Uterus (tissue), 4 donors: ENCODE results near the gene KCTD18. TPM values are rescaled to one million over a fixed set of nuclear protein-coding genes. Genes with fewer than 3 reads are reported as not detected.

ENCODE experiments used
- DNase-seq, 2 donors: peaks; one replicate each; pipeline ENCODE4 v3.0.0-alpha.2; 2019 to 2020
- H3K27ac ChIP-seq, 2 donors: fragments of 200-600 bp; sonication (generic); 1 replicate in 1 of 2; 2 replicates in 1 of 2; pipeline ENCODE4 v1.5.1; 2016 to 2018
- H3K27me3 ChIP-seq, 2 donors: fragments of 200-600 bp; sonication (generic); one replicate each; pipeline ENCODE4 v1.5.1; 2018 to 2019; ENCODE audit warnings: control low read depth in 1 of 2
- H3K36me3 ChIP-seq, 2 donors: fragments of 200-600 bp; sonication (generic); one replicate each; pipeline ENCODE4 v1.5.1; 2019; ENCODE audit warnings: control low read depth in 1 of 2
- H3K4me1 ChIP-seq, 2 donors: fragments of 200-600 bp; sonication (generic); one replicate each; pipeline ENCODE4 v1.5.1; 2018 to 2019; ENCODE audit warnings: control low read depth in 1 of 2
- H3K4me3 ChIP-seq, 2 donors: fragments of 200-600 bp; sonication (generic); 1 replicate in 1 of 2; 2 replicates in 1 of 2; pipeline ENCODE4 v1.5.1; 2018 to 2019; ENCODE audit warnings: mild to moderate bottlenecking in 1 of 2
- H3K9me3 ChIP-seq, 2 donors: fragments of 200-600 bp; sonication (generic); one replicate each; pipeline ENCODE4 v1.5.1; 2019; ENCODE audit warnings: control low read depth in 1 of 2
- CTCF ChIP-seq, 4 experiments: fragments of 200-600 bp in 2 of 4; fragments of 450-650 bp in 2 of 4; sonication (generic) in 2 of 4; IDR thresholded peaks; one replicate each; pipeline ENCODE4 v1.5.1; 2016 to 2019; ENCODE audit warnings: antibody characterized with exemption in 4 of 4, mild to moderate bottlenecking in 2 of 4, moderate library complexity in 1 of 4
- POLR2A ChIP-seq, 2 donors: fragments of 450-650 bp; IDR thresholded peaks; one replicate each; pipeline ENCODE4 v1.6.1; 2016; ENCODE audit warnings: antibody characterized with exemption in 2 of 2, mild to moderate bottlenecking in 1 of 2, moderate library complexity in 1 of 2
- intact Hi-C: fragments of 100-400 bp; cut with DNase I; formaldehyde crosslinking; loops from one replicate; pipeline ENCODE4 v1.15.1; 2023; ENCODE audit warnings: low total_unique reads
- total RNA-seq, 4 donors: library from RNA; depleted of rRNA in 3 of 4; stranded (reverse); fragments of >200 nt in 3 of 4; gene quantifications; one replicate each; pipeline versions ENCODE4 v1.1.0 to v1.2.4, GENCODE V29; 2014 to 2023
- donor health status: DM: yes; HTN: yes; CAD: no.

KCTD18 gene
- total RNA-seq, 4 donors from 2014 or later = 10.5 to 77.4 (median 16.9) TPM

- peaks cover 4 to 10% of the 10 kb centered on the region in 2 donors for H3K4me1 ChIP-seq
- no peak for DNase-seq
- no peaks in the 10 kb centered on the region for H3K27me3 ChIP-seq
- H3K27ac ChIP-seq = no peak overlapping the region
- no peak for TF ChIP-seq POLR2A (IDR thresholded peaks at IDR 0.05)
- no peak for TF ChIP-seq CTCF (IDR thresholded peaks at IDR 0.05)
- intact Hi-C loops = no loop called here
- no peaks in the 10 kb centered on the region for H3K9me3 ChIP-seq
- H3K36me3 ChIP-seq = no peaks in the 10 kb centered on the region
- H3K4me3 ChIP-seq = no peak overlapping the region
Measured at GRCh38 chr2:200528228-200528627, 18.4 kb upstream of the KCTD18 start.

GRCh38 chr2:200525882-200526651 lies 16.2 kb upstream of the KCTD18 start, which contains the start of gene SGO2:
Gene SGO2, plus strand, starts transcription at chr2:200526207. Its CDS starts 6,769 bp downstream, at chr2:200532976.
- peak; percentile 91 to 93 for DNase-seq
- TF ChIP-seq CTCF (IDR thresholded peaks at IDR 0.05) (peak in 1 of 4 experiments; percentile 9), POLR2A (IDR thresholded peaks at IDR 0.05) (peak; percentile 53 to 71)
- H3K4me3 ChIP-seq = peak within 1 kb of the TSS; percentile 50 to 93
- H3K27ac ChIP-seq = peak within 1 kb of the TSS; percentile 51 to 54
- H3K9me3 ChIP-seq = no peaks in the 10 kb centered on the region
- H3K27me3 ChIP-seq = no peaks in the 10 kb centered on the region
- H3K36me3 ChIP-seq = no peaks in the 10 kb centered on the region
- H3K4me1 ChIP-seq = peaks cover 4 to 10% of the 10 kb centered on the region in 2 donors
- intact Hi-C loops = no loop called here

GRCh38 chr2:200525551-200525881 lies 15.6 kb upstream of the KCTD18 start:
- Histone ChIP-seq H3K4me1 (peaks cover 4 to 10% of the 10 kb centered on the region in 2 donors), H3K27ac (peak overlapping the region; percentile 51 to 54), H3K27me3 (no peaks in the 10 kb centered on the region), H3K36me3 (no peaks in the 10 kb centered on the region), H3K4me3 (peak overlapping the region; percentile 50 to 93), H3K9me3 (no peaks in the 10 kb centered on the region)
- intact Hi-C loops = no loop called here
- TF ChIP-seq CTCF (IDR thresholded peaks at IDR 0.05) = no peak
- TF ChIP-seq POLR2A (IDR thresholded peaks at IDR 0.05) = no peak
- DNase-seq = no peak

- TF ChIP-seq CTCF (IDR thresholded peaks at IDR 0.05) (no peak), POLR2A (IDR thresholded peaks at IDR 0.05) (no peak)
- no peak for DNase-seq
- no peak overlapping the region for H3K4me3 ChIP-seq
- intact Hi-C loops = no loop called here
- no peak overlapping the region for H3K27ac ChIP-seq
- peaks cover 4 to 10% of the 10 kb centered on the region in 2 donors for H3K4me1 ChIP-seq
- H3K36me3 ChIP-seq = no peaks in the 10 kb centered on the region
- H3K9me3 ChIP-seq = no peaks in the 10 kb centered on the region
- no peaks in the 10 kb centered on the region for H3K27me3 ChIP-seq
Measured at GRCh38 chr2:200525066-200525465, 15.2 kb upstream of the KCTD18 start.

GRCh38 chr2:200523604-200524003 lies 13.7 kb upstream of the KCTD18 start:
- H3K4me3 ChIP-seq = no peak overlapping the region
- no peaks in the 10 kb centered on the region for H3K36me3 ChIP-seq
- H3K9me3 ChIP-seq = no peaks in the 10 kb centered on the region
- intact Hi-C loops = no loop called here
- H3K27me3 ChIP-seq = no peaks in the 10 kb centered on the region
- peaks cover 4 to 10% of the 10 kb centered on the region in 2 donors for H3K4me1 ChIP-seq
- DNase-seq = no peak
- TF ChIP-seq POLR2A (IDR thresholded peaks at IDR 0.05) = no peak
- no peak for TF ChIP-seq CTCF (IDR thresholded peaks at IDR 0.05)
- no peak overlapping the region for H3K27ac ChIP-seq
